ENCODE results near the gene IGFL1.
"Not testable (repeated sequence)": the region's sequence is repeated elsewhere in the genome, so short reads cannot be mapped to it uniquely, and the experiment has no call there.

Gene IGFL1

GRCh38 chr19:46201454-46202310 lies 27.9 kb upstream of the IGFL1 start:
- no peak for DNase-seq (ENCODE audit: low read depth in 2 of 2)

DNA sequence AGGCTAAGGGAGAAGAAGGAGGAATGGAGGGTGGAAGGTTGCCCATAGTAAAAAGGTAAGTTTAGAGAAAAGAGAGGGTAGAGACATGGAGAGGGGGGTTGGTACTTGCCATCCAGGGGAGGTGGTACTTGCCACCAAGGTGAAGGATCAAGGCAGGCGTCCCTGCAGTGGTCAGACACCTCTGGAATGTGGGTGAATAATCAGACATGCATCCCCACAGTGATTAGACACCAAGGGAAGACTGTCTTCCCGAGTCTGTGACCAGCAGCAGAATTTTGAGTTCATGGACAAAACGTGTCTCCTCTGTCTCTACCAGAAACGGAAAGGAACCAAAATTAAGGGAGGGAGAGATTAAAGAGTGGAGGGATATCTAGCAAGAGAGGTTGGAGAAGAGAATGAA lies 27.1 kb upstream of the IGFL1 start:
- no peak for DNase-seq (ENCODE audit: low read depth in 2 of 2)

DNA sequence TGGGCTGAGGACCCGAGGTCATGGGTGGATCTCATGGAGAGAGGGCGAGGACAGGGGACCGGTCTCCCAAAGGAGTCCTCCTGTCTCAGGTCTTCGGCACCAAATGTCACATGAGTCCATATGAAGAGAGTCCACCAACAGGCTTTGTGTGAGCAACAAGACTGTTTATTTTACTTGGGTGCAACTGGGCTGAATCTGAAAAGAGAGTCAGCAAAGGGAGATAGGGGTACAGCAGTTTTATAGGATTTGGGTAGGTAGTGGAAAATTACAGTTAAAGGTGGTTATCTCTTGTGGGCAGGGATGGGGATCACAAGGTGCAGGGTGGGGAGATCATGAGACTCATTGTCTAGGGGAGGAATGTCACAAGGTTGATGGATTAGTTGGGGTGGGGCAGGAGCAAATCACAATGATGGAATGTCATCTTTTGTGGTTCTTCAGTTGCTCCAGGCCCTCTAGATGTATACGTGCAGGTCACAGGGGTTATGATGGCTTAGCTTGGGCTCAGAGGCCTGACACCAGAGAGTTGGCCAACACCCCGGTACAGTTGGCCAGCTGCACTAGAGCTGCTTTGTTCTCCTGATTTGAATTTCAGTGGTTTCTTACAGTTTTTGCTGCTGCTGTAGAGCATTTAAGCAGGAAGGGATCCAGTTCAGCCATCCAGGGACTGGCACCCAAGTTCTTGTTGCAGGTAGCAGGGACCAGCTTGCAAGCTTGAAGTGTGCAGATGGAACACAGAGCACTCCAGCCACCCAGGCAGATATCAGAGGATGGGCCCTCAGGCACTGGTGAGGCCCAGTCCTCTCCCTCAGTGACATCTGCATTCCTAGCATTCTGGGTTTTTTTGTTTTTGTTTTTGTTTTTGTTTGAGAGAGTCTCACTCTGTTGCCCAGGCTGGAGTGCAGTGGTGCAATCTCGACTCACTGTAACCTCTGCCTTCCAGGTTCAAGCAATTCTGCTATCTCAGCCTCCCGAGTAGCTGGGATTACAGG lies 26.4 kb upstream of the IGFL1 start:
- no peak for DNase-seq (ENCODE audit: low read depth in 2 of 2)

DNA sequence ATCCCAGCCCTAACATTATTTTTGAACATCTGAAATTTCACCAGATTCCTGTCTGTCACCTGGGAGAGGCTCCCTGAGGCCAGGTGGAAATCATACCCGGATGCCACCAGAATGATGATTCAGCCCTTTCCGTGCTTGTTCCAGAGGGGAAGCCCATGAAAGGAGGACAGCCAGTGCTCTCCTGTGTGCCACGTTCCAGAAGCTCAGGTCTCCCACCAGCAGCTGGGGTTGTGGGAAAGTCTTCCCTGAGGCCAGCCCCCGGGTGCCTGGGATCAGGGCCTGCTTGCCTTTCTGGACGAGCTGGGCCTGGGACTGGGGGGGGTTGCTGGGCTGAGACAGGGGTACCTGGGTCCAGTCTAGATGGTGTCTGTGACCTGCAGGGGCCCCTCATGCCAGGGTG lies 25.5 kb upstream of the IGFL1 start:
- DNase-seq (ENCODE audit: low read depth in 2 of 2) = no peak

DNA sequence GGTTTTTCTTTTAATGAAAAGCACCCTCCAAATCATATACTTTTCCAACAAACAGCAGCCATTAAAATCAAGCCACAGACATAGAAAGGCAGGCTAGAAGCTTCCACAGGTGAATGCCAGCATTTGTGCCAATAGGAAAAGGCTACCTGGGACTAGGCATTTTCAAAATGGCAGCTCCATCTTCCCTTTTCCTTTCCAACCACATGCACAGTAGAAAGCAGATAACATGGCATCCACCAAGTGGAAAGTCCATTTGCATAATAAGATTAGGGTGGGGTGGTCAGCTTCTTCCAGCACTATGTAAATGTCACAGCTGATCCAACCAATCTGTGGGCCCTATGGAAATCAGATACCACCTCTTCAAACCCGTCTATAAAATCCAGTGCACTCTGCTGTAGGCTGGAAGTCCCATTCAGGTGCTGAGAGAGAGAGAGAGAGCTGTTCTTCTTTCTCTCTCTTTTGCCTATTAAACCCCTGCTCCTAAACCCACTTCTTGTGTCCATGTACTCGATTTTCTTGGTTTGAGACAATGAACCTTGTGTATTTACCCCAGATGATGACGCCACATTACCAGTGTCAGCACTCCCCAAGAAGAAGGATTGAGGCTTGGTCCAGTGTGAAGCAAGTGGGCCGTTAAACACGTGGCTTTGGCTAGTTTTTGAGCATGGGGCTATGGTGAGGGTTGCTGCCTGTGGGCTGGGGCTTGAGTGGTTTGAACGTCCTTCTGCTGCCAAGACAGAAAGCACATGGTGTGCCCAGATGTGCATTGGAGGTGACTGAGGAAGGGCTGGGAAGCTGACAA lies 24.2 kb upstream of the IGFL1 start:
- no peak for DNase-seq (ENCODE audit: low read depth in 2 of 2)

DNA sequence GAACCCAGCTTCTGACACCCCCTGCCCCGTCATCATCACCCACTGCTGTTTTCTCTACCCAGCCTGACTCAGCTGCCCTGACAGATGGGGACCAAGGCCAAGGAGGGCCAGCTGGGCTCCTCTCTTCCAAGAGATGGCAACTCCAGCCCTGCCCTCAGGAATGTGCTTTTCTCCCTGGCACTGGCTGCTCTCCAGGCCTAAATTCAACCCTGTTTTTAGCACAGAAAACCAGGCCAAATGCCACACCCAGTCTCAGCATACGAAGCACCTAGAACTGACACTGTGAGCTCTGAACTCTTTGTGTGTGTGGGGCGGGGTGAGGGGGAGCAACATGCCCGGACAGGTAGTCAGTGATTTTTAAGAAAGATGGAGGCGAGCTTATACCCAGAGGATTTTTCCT lies 23.4 kb upstream of the IGFL1 start:
- no peak for DNase-seq (ENCODE audit: low read depth in 2 of 2)

DNA sequence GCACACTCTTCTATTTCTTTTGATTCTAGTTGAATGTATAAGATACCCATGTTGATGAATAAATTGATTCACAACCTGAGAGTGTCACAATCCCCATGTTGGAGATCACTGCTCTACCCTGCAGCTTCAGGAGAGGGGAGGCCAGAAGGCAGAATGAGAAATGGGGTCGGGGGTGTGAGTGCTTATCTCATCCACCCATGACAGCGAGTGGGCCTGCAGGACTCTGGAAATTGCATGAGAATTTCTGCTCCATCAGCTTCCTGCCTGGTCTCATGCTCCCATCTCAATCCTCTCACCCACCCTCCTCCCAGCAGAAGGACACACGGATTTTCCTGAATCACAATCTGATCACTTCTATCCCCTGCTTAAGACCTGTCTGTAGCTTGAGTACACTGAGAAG lies 22.9 kb upstream of the IGFL1 start:
- no peak for DNase-seq (ENCODE audit: low read depth in 2 of 2)

DNA sequence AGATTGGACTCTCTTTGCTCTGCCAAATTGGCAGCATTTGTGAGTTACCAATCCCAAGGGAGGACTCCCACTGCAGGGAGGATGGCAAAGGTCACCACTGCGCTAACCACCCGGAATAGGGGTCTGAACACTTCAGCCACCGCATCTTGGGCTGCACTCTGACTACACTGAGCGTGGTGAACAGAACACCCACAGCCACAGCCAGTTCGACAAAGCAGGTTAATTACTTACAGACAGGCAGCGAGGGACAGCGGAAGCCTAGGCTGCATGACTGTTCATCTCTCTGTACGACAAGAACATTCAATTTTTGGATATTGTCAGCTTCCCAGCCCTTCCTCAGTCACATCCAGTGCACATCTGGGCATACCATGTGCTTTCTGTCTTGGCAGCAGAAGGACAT lies 21.7 kb upstream of the IGFL1 start:
- DNase-seq (ENCODE audit: low read depth in 2 of 2) = not testable (repeated sequence)

DNA sequence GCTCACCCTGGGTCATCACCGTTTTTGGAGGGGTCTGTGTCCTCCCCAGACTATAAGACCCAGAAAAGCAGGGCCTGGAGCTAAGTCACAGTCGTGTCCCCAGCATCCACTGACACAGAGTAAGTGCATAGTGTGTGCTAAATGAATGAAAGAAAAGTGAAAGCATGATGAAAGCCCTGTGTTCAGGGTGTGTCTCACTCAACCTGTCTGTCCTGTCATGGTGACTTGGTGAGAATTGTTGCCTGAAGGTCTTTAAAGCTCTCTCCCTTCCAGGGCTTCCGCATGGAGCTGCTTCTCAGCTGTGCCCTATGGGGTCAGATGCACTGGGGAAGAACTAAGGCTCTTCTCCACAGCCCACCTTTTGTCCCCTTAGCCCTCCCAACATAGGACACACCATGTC lies 20.5 kb upstream of the IGFL1 start:
- DNase-seq (ENCODE audit: low read depth in 2 of 2) = no peak

GRCh38 chr19:46209472-46209871 lies 20.1 kb upstream of the IGFL1 start:
- no peak for DNase-seq (ENCODE audit: low read depth in 2 of 2)

DNA sequence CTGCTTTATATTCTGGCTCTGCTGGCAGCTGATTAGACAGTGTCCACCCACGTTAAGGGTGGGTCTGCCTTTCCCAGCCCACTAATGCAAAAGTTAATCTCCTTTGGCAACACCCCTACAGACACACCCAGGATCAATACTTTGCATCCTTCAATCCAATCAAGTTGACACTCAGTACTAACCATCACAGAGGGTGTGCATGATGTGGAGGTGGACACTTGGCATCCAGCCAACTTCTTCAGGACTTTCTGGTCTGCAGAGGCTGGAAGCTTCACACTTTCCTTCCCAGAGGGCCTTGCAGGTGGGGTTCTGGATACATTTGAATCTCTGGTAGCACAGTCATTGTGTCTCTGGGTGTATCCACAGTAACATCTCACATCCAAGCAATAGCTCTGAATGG lies 18.9 kb upstream of the IGFL1 start:
- no peak for DNase-seq (ENCODE audit: low read depth in 2 of 2)

GRCh38 chr19:46211201-46211881 lies 18.2 kb upstream of the IGFL1 start:
- no peak for DNase-seq (ENCODE audit: low read depth in 2 of 2)

GRCh38 chr19:46212592-46212991 lies 16.9 kb upstream of the IGFL1 start:
- not testable (repeated sequence) for DNase-seq (ENCODE audit: low read depth in 2 of 2)

DNA sequence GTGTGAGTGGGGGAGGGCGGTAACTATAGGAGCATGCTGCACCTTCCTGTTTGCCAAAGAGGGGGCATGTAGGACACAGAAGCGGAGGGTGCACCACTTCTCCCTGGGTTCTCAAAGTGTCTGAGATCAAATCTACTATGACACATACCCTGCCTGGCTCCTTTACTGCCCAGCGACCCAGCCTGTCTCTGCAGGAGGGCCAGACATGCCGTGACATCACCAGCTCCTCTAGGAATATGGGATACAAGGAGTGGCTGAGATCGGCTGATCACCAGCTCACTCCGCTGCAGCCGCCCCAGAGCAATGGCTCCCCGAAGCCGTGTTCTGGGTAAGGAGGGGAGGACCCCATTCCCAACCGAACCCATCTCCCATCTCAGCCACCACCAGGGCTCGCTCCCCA lies 16.4 kb upstream of the IGFL1 start:
- no peak for DNase-seq (ENCODE audit: low read depth in 2 of 2)

- DNase-seq (ENCODE audit: low read depth in 2 of 2) = no peak
Measured at GRCh38 chr19:46213806-46214205, 15.7 kb upstream of the IGFL1 start.

GRCh38 chr19:46216612-46217011 lies 12.9 kb upstream of the IGFL1 start:
- DNase-seq (ENCODE audit: low read depth in 2 of 2) = no peak

GRCh38 chr19:46217476-46217875 lies 12.1 kb upstream of the IGFL1 start:
- DNase-seq (ENCODE audit: low read depth in 2 of 2) = no peak

DNA sequence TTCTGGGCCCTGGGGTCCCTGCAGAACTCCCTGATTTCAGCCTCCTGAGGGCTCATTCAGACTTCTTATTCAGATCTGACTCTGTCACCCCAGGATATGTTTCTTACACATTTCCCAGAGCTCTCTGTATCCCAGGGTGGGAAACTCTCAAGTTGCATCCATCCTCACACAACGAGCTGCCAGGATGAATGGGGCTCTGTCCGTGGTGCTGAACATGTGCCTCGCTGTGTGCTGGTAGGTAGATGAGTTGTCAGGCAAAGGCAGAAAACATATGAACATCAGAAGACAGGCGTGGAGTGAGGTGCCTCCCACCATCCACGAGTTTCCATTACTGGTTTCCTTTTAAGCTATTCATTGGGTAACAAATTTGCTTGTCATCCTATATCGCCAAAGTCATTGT lies 11.4 kb upstream of the IGFL1 start:
- DNase-seq (ENCODE audit: low read depth in 2 of 2) = no peak

GRCh38 chr19:46220038-46220615 lies 9.4 kb upstream of the IGFL1 start:
- DNase-seq (ENCODE audit: low read depth in 2 of 2) = no peak

- DNase-seq (ENCODE audit: low read depth in 2 of 2) = no peak
Measured at GRCh38 chr19:46221152-46221551, 8.4 kb upstream of the IGFL1 start.
